HEK293T (cell line): ENCODE results near the gene GRIA3.

ENCODE experiments used
- ARNT ChIP-seq: fragments of 450-650 bp; IDR thresholded peaks from 2 replicates; pipeline ENCODE4 v1.6.1; 2017; ENCODE audit warnings: mild to moderate bottlenecking
- BHLHE40 ChIP-seq: fragments of 450-650 bp; IDR thresholded peaks from 2 replicates; pipeline ENCODE4 v1.6.1; 2016; ENCODE audit warnings: mild to moderate bottlenecking, moderate library complexity, borderline replicate concordance
- ELF4 ChIP-seq: fragments of 450-650 bp; IDR thresholded peaks from 2 replicates; pipeline ENCODE4 v1.6.1; 2017; ENCODE audit warnings: antibody characterized with exemption
- FOXA1 ChIP-seq: fragments of 450-650 bp; IDR thresholded peaks from 2 replicates; pipeline ENCODE4 v1.6.1; 2016; ENCODE audit warnings: mild to moderate bottlenecking
- FOXM1 ChIP-seq: fragments of 450-650 bp; IDR thresholded peaks from 2 replicates; pipeline ENCODE4 v1.6.1; 2017; ENCODE audit warnings: mild to moderate bottlenecking, borderline replicate concordance
- HDGF ChIP-seq: fragments of 450-650 bp; IDR thresholded peaks from 2 replicates; pipeline ENCODE4 v1.6.1; 2017; ENCODE audit warnings: antibody characterized with exemption, borderline replicate concordance
- NFRKB ChIP-seq: fragments of 450-650 bp; IDR thresholded peaks from 2 replicates; pipeline ENCODE4 v1.6.1; 2016; ENCODE audit warnings: mild to moderate bottlenecking, moderate library complexity
- PKNOX1 ChIP-seq: fragments of 450-650 bp; IDR thresholded peaks from 2 replicates; pipeline ENCODE4 v1.6.1; 2016
- SP1 ChIP-seq: fragments of 450-650 bp; IDR thresholded peaks from 2 replicates; pipeline ENCODE4 v1.6.1; 2017
- SUZ12 ChIP-seq: fragments of 450-650 bp; IDR thresholded peaks from 2 replicates; pipeline ENCODE4 v1.6.1; 2016; ENCODE audit warnings: mild to moderate bottlenecking
- TARDBP ChIP-seq: fragments of 450-650 bp; IDR thresholded peaks from 2 replicates; pipeline ENCODE4 v1.6.1; 2016
- ZNF384 ChIP-seq: fragments of 450-650 bp; IDR thresholded peaks from 2 replicates; pipeline ENCODE4 v1.6.1; 2016

GRCh38 chrX:123169247-123169901 lies 14.7 kb upstream of the GRIA3 start:
- TF ChIP-seq SUZ12: no peak
- TF ChIP-seq SP1: no peak
- no peak for TF ChIP-seq PKNOX1
- no peak for TF ChIP-seq TARDBP
- TF ChIP-seq BHLHE40: no peak
- no peak for TF ChIP-seq FOXA1
- TF ChIP-seq FOXM1: no peak
- no peak for TF ChIP-seq NFRKB
- TF ChIP-seq ZNF384: no peak
- TF ChIP-seq HDGF: no peak
- no peak for TF ChIP-seq ARNT
- TF ChIP-seq ELF4: no peak
